Hepatocyte (in vitro differentiated cells): ENCODE data around the gene LRRC32.

Experiments used
- EZH2 ChIP-seq: fragments of 200-600 bp; sonication (generic); IDR thresholded peaks from 2 replicates; pipeline ENCODE4 v1.6.1; 2016; ENCODE audit warnings: antibody characterized with exemption, mild to moderate bottlenecking, borderline replicate concordance
- EZH2phosphoT487 ChIP-seq: fragments of 200-600 bp; sonication (generic); IDR thresholded peaks from one replicate; pipeline ENCODE4 v1.6.1; 2018; ENCODE audit warnings: antibody characterized with exemption, mild to moderate bottlenecking, low read depth, moderate library complexity; ENCODE audit not compliant: unreplicated experiment, severe bottlenecking
- TF ChIP-seq, protein P1 (sequence below): fragments of 200-600 bp; sonication (generic); IDR thresholded peaks from 2 replicates; pipeline ENCODE4 v1.5.1; 2016; ENCODE audit warnings: antibody characterized with exemption, mild to moderate bottlenecking; ENCODE audit not compliant: poor library complexity

- TF ChIP-seq, protein P1, sequence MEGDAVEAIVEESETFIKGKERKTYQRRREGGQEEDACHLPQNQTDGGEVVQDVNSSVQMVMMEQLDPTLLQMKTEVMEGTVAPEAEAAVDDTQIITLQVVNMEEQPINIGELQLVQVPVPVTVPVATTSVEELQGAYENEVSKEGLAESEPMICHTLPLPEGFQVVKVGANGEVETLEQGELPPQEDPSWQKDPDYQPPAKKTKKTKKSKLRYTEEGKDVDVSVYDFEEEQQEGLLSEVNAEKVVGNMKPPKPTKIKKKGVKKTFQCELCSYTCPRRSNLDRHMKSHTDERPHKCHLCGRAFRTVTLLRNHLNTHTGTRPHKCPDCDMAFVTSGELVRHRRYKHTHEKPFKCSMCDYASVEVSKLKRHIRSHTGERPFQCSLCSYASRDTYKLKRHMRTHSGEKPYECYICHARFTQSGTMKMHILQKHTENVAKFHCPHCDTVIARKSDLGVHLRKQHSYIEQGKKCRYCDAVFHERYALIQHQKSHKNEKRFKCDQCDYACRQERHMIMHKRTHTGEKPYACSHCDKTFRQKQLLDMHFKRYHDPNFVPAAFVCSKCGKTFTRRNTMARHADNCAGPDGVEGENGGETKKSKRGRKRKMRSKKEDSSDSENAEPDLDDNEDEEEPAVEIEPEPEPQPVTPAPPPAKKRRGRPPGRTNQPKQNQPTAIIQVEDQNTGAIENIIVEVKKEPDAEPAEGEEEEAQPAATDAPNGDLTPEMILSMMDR, result no peak
- TF ChIP-seq EZH2phosphoT487 (no peak), EZH2 (no peak)
These were observed 5.9 kb downstream of the LRRC32 start for GRCh38 chr11:76664578-76665061.
